Prostate gland (tissue), 2 donors: ENCODE results near the gene LBHD2. TPM values are rescaled to one million over a fixed set of nuclear protein-coding genes. Genes with fewer than 3 reads are reported as not detected.

Experiments used
- DNase-seq: peaks from one replicate; pipeline ENCODE4 v3.0.0-alpha.2; 2019; ENCODE audit warnings: low spot score
- H3K27ac ChIP-seq, 2 donors: fragments of 200-600 bp; sonication (generic); 2 replicates each; pipeline ENCODE4 v1.5.1; 2017 to 2019
- H3K27me3 ChIP-seq: fragments of 200-600 bp; sonication (generic); replicated peaks from 2 replicates; pipeline ENCODE4 v1.5.1; 2019; ENCODE audit not compliant: insufficient read depth
- H3K36me3 ChIP-seq, 2 donors: fragments of 200-600 bp; sonication (generic); 1 replicate in 1 of 2; 2 replicates in 1 of 2; pipeline versions ENCODE4 v1.5.1 to v1.8.1; 2017 to 2019
- H3K4me1 ChIP-seq: fragments of 200-600 bp; sonication (generic); replicated peaks from 2 replicates; pipeline ENCODE4 v1.5.1; 2019
- H3K4me3 ChIP-seq, 2 donors: fragments of 200-600 bp; sonication (generic); 2 replicates each; pipeline ENCODE4 v1.5.1; 2017 to 2019
- H3K9me3 ChIP-seq: fragments of 200-600 bp; sonication (generic); 2 replicates; pipeline ENCODE4 v1.5.1; 2017
- CTCF ChIP-seq, 4 experiments: fragments of 200-600 bp in 2 of 4; fragments of 450-650 bp in 2 of 4; sonication (generic) in 2 of 4; IDR thresholded peaks; 1 replicate in 3 of 4; 2 replicates in 1 of 4; pipeline ENCODE4 v1.5.1; 2016 to 2019; ENCODE audit warnings: antibody characterized with exemption in 4 of 4, mild to moderate bottlenecking in 2 of 4, moderate library complexity in 2 of 4
- POLR2A ChIP-seq: fragments of 450-650 bp; IDR thresholded peaks from one replicate; pipeline ENCODE4 v1.6.1; 2016; ENCODE audit warnings: antibody characterized with exemption, mild to moderate bottlenecking
- POLR2AphosphoS5 ChIP-seq: sonication (generic); formaldehyde crosslinking; IDR thresholded peaks from one replicate; pipeline ENCODE4 v1.6.1; 2017; ENCODE audit warnings: antibody characterized with exemption
- WGBS: methylation state at CpG from one replicate; pipeline ENCODE4 v1.1.5; 2018; 5-methylcytosine and 5-hydroxymethylcytosine counted together
- intact Hi-C: fragments of 100-400 bp; cut with DNase I; formaldehyde crosslinking; loops from one replicate; pipeline ENCODE4 v1.14.2; 2022
- total RNA-seq, 2 donors: library from RNA; depleted of rRNA; stranded (reverse); fragments of >200 nt; gene quantifications; one replicate each; pipeline ENCODE4 v1.1.0, GENCODE V29; 2016

LBHD2 gene
- total RNA-seq, 2 donors from 2014 or later = 3.3 TPM; not detected in 1

- peaks cover 4% of the 10 kb centered on the region for H3K4me1 ChIP-seq
- intact Hi-C loops = no loop called here
- no peak for DNase-seq
- no peaks in the 10 kb centered on the region for H3K36me3 ChIP-seq
- no peak overlapping the region for H3K27ac ChIP-seq
- no peak overlapping the region for H3K4me3 ChIP-seq
- TF ChIP-seq POLR2AphosphoS5 (no peak), POLR2A (no peak), CTCF (IDR thresholded peaks at IDR 0.05) (no peak)
- H3K27me3 ChIP-seq = no peaks in the 10 kb centered on the region
- WGBS = 82% methylated on average over 5 of the region's 5 CpGs
- no peaks in the 10 kb centered on the region for H3K9me3 ChIP-seq
These were observed 33.1 kb upstream of the LBHD2 start for GRCh38 chr14:103050935-103051334.

- no peaks in the 10 kb centered on the region for H3K36me3 ChIP-seq
- peaks cover 4% of the 10 kb centered on the region for H3K4me1 ChIP-seq
- WGBS = 88% methylated on average over 10 of the region's 10 CpGs
- no peak overlapping the region for H3K27ac ChIP-seq
- no peaks in the 10 kb centered on the region for H3K27me3 ChIP-seq
- TF ChIP-seq POLR2AphosphoS5 = no peak
- TF ChIP-seq CTCF (IDR thresholded peaks at IDR 0.05) = no peak
- TF ChIP-seq POLR2A = no peak
- no peak for DNase-seq
- intact Hi-C loops = no loop called here
- no peak overlapping the region for H3K4me3 ChIP-seq
- no peaks in the 10 kb centered on the region for H3K9me3 ChIP-seq
These were observed 31.6 kb upstream of the LBHD2 start for GRCh38 chr14:103052407-103052806.

- TF ChIP-seq POLR2AphosphoS5 = no peak
- no peak for TF ChIP-seq POLR2A
- TF ChIP-seq CTCF (IDR thresholded peaks at IDR 0.05) = no peak
- 66% methylated on average over 8 of the region's 8 CpGs for WGBS
- peaks cover 15% of the 10 kb centered on the region for H3K4me1 ChIP-seq
- intact Hi-C loops = no loop called here
- H3K36me3 ChIP-seq = no peaks in the 10 kb centered on the region
- no peak for DNase-seq
- H3K4me3 ChIP-seq = peak overlapping the region in 1 of 2 donors; percentile 95
- H3K27me3 ChIP-seq = no peaks in the 10 kb centered on the region
- peak overlapping the region in 1 of 2 donors; percentile 85 for H3K27ac ChIP-seq
- H3K9me3 ChIP-seq = no peaks in the 10 kb centered on the region
These were observed 28.3 kb upstream of the LBHD2 start for GRCh38 chr14:103055695-103056094.

GRCh38 chr14:103056322-103057027 lies 27.5 kb upstream of the LBHD2 start:
- intact Hi-C loops = no loop called here
- no peak for DNase-seq

More at GRCh38 chr14:103056322-103057027, 27.5 kb upstream of the LBHD2 start:
- H3K9me3 ChIP-seq = no peaks in the 10 kb centered on the region
- peaks cover 12% of the 10 kb centered on the region for H3K4me1 ChIP-seq
- peak overlapping the region; percentile 80 to 85 for H3K27ac ChIP-seq
- H3K36me3 ChIP-seq = no peaks in the 10 kb centered on the region
- no peaks in the 10 kb centered on the region for H3K27me3 ChIP-seq
- WGBS = 3% methylated on average over 44 of the region's 50 CpGs
- H3K4me3 ChIP-seq = peak overlapping the region; percentile 85 to 95
- no peak for TF ChIP-seq CTCF (IDR thresholded peaks at IDR 0.05)
- no peak for TF ChIP-seq POLR2AphosphoS5
- no peak for TF ChIP-seq POLR2A
